Astrocyte of the spinal cord (primary cell): ENCODE results near the gene IL1RAPL2.

Experiments used
- DNase-seq: peaks from one replicate; pipeline ENCODE4 v3.0.0; 2011; ENCODE audit warnings: low read depth, low spot score
- H3K4me3 ChIP-seq: 2 replicates; pipeline ENCODE4 v1.5.1; 2011; ENCODE audit warnings: low read depth, mild to moderate bottlenecking, low read length, moderate library complexity
- CTCF ChIP-seq: IDR thresholded peaks from 2 replicates; pipeline ENCODE4 v1.5.1; 2012; ENCODE audit warnings: low read depth, mild to moderate bottlenecking, low read length, inconsistent platforms
- in situ Hi-C: cut with HindIII; loops from 2 replicates; pipeline ENCODE4 v1.10.0; 2017; ENCODE audit warnings: low sequenced_read_pairs

IL1RAPL2 gene

GRCh38 chrX:104696667-104697066 is 130.7 kb downstream of the IL1RAPL2 start:
- in situ Hi-C loops: no loop called here
- TF ChIP-seq CTCF: no peak
- no peak for DNase-seq

GRCh38 chrX:104697294-104697693 is 131.3 kb downstream of the IL1RAPL2 start:
- TF ChIP-seq CTCF: no peak
- no peak overlapping the region for H3K4me3 ChIP-seq
- no peak for DNase-seq
- in situ Hi-C loops: no loop called here

More at GRCh38 chrX:104696667-104697066, 130.7 kb downstream of the IL1RAPL2 start:
- H3K4me3 ChIP-seq: no peak overlapping the region

GRCh38 chrX:104707042-104707441 is 141.0 kb downstream of the IL1RAPL2 start:
- TF ChIP-seq CTCF: no peak

GRCh38 chrX:104707572-104707971 is 141.6 kb downstream of the IL1RAPL2 start:
- TF ChIP-seq CTCF: no peak
- no peak overlapping the region for H3K4me3 ChIP-seq
- no peak for DNase-seq
- in situ Hi-C loops: no loop called here

More at GRCh38 chrX:104707042-104707441, 141.0 kb downstream of the IL1RAPL2 start:
- H3K4me3 ChIP-seq: no peak overlapping the region
- in situ Hi-C loops: no loop called here
- no peak for DNase-seq

GRCh38 chrX:104712515-104712914 is 146.5 kb downstream of the IL1RAPL2 start:
- no peak for DNase-seq
- TF ChIP-seq CTCF: no peak
- in situ Hi-C loops: no loop called here
- no peak overlapping the region for H3K4me3 ChIP-seq

- no peak for TF ChIP-seq CTCF
- no peak overlapping the region for H3K4me3 ChIP-seq
- DNase-seq: no peak
- in situ Hi-C loops: no loop called here
These were observed 155.9 kb downstream of the IL1RAPL2 start for GRCh38 chrX:104721854-104722253.

GRCh38 chrX:104728456-104728855 is 162.5 kb downstream of the IL1RAPL2 start:
- no peak for TF ChIP-seq CTCF
- DNase-seq: no peak
- in situ Hi-C loops: no loop called here
- H3K4me3 ChIP-seq: no peak overlapping the region
